Measurements from ENCODE around the gene RNF17.

DNA sequence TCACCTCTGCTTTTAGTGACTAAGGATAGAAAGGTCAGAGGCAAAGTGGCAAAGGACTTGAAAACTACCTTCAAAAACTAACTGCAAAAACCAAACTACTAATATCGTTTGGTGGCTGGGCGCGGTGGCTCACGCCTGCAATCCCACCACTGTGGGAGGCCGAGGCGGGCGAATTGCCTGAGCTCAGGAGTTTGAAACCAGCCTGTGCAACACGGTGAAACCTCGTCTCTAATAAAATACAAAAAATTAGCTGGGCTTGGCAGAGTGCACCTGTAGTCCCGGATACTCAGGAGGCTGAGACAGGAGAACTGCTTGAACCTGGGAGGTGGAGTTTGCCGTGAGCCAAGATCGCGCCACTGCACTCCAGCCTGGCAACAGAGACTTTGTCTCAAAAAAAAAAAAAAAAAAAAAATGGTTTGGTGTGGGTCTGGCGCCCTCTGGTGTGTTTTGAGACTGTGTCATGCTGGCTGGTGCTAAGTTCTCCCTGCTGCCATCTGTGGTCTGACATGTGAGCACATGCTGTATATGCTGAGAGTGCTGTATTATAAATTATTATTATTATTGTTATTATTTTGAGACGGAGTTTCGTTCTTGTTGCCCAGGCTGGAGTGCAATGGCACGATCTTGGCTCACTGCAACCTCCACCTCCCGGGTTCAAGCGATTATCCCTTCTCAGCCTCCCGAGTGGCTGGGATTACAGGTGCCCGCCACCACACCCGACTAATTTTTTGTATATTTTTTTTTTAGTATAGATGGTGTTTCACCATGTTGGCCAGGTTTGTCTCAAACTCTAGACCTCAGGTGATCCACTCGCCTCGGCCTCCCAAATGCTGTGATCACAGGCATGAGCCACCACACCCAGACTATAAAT, 36.0 kb upstream of the RNF17 start:
- TF ChIP-seq EZH2 (IDR thresholded peaks at IDR 0.05): no peak
- TF ChIP-seq, protein P1, sequence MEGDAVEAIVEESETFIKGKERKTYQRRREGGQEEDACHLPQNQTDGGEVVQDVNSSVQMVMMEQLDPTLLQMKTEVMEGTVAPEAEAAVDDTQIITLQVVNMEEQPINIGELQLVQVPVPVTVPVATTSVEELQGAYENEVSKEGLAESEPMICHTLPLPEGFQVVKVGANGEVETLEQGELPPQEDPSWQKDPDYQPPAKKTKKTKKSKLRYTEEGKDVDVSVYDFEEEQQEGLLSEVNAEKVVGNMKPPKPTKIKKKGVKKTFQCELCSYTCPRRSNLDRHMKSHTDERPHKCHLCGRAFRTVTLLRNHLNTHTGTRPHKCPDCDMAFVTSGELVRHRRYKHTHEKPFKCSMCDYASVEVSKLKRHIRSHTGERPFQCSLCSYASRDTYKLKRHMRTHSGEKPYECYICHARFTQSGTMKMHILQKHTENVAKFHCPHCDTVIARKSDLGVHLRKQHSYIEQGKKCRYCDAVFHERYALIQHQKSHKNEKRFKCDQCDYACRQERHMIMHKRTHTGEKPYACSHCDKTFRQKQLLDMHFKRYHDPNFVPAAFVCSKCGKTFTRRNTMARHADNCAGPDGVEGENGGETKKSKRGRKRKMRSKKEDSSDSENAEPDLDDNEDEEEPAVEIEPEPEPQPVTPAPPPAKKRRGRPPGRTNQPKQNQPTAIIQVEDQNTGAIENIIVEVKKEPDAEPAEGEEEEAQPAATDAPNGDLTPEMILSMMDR (IDR thresholded peaks at IDR 0.05): peak; percentile 72
- TF ChIP-seq EZH2phosphoT487 (IDR thresholded peaks at IDR 0.05): no peak

All from neural progenitor cell (in vitro differentiated cells).